ENCODE results near the gene PRDM16.

DNA sequence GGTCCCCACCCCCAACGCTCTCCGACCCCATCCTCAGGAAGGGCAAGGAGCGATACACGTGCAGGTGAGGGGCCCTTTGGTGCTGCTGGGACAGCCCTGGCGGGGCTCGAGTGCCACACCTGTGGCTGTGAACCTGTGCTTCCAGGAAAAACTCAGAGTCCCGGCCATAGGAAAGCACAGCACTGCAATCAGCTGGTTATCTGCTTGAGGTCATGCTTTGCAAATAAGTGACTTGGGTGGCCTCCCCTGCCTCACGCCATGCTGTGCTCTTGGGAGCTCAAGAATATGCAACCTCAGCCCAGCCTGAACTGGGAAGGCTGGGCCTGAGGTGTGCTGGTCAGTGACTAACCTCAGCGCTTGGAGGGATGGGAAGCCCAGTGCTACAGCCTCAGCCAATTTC is 348.9 kb downstream of the PRDM16 start:
- no peak for TF ChIP-seq EZH2phosphoT487 (IDR thresholded peaks at IDR 0.05; ENCODE audit: borderline replicate concordance, low read depth, low read length)
- TF ChIP-seq, protein P1, sequence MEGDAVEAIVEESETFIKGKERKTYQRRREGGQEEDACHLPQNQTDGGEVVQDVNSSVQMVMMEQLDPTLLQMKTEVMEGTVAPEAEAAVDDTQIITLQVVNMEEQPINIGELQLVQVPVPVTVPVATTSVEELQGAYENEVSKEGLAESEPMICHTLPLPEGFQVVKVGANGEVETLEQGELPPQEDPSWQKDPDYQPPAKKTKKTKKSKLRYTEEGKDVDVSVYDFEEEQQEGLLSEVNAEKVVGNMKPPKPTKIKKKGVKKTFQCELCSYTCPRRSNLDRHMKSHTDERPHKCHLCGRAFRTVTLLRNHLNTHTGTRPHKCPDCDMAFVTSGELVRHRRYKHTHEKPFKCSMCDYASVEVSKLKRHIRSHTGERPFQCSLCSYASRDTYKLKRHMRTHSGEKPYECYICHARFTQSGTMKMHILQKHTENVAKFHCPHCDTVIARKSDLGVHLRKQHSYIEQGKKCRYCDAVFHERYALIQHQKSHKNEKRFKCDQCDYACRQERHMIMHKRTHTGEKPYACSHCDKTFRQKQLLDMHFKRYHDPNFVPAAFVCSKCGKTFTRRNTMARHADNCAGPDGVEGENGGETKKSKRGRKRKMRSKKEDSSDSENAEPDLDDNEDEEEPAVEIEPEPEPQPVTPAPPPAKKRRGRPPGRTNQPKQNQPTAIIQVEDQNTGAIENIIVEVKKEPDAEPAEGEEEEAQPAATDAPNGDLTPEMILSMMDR (conservative IDR thresholded peaks at IDR 0.05; ENCODE audit: low read length), result no peak
